Body of pancreas (tissue), 4 donors: Measurements from ENCODE around the gene BCO1. TPM values are rescaled to one million over a fixed set of nuclear protein-coding genes. Genes with fewer than 3 reads are reported as not detected.

Experiments
- ATAC-seq: fragments of 150-250 bp; one replicate; pipeline ENCODE4 v1.9.1; 2016
- DNase-seq, 4 donors: peaks; one replicate each; pipeline ENCODE4 v3.0.0-alpha.2; 2019
- H3K27ac ChIP-seq, 4 donors: fragments of 200-600 bp; sonication (generic); 1 replicate in 3 of 4; 2 replicates in 1 of 4; pipeline versions ENCODE4 v1.5.1 to v1.6.1; 2016 to 2019; ENCODE audit warnings: mild to moderate bottlenecking in 1 of 4, mixed read lengths in 1 of 4, moderate library complexity in 1 of 4
- H3K27me3 ChIP-seq, 2 donors: fragments of 200-600 bp; sonication (generic); one replicate each; pipeline ENCODE4 v1.6.0; 2016; ENCODE audit warnings: mild to moderate bottlenecking in 1 of 2
- H3K36me3 ChIP-seq, 2 donors: fragments of 200-600 bp; sonication (generic); replicated peaks in 1 of 2; 2 replicates each; pipeline ENCODE4 v1.5.1; 2016; ENCODE audit warnings: low read depth in 2 of 2; ENCODE audit not compliant: insufficient read depth in 1 of 2
- H3K4me1 ChIP-seq: fragments of 200-600 bp; sonication (generic); one replicate; pipeline ENCODE4 v1.6.0; 2016
- H3K4me3 ChIP-seq, 2 donors: fragments of 200-600 bp; sonication (generic); 1 replicate in 1 of 2; 2 replicates in 1 of 2; pipeline ENCODE4 v1.5.1; 2016 to 2019
- H3K9me3 ChIP-seq, 3 donors: fragments of 200-600 bp; sonication (generic); 1 replicate in 2 of 3; 2 replicates in 1 of 3; pipeline ENCODE4 v1.5.1; 2016
- POLR2A ChIP-seq, 3 donors: fragments of 450-650 bp; IDR thresholded peaks; one replicate each; pipeline ENCODE4 v1.6.1; 2016; ENCODE audit warnings: antibody characterized with exemption in 3 of 3, mild to moderate bottlenecking in 2 of 3
- WGBS, 2 donors: methylation state at CpG; one replicate each; pipeline ENCODE4 v1.1.5; 2017; 5-methylcytosine and 5-hydroxymethylcytosine counted together
- intact Hi-C: fragments of 100-400 bp; cut with DNase I; formaldehyde crosslinking; loops from one replicate; pipeline ENCODE4 v1.15.1; 2023
- total RNA-seq, 2 donors: library from RNA; depleted of rRNA; stranded (reverse); fragments of >200 nt; gene quantifications; one replicate each; pipeline ENCODE4 v1.1.0, GENCODE V29; 2016
- TF ChIP-seq, protein P1 (sequence below), 7 experiments: fragments of 450-650 bp in 4 of 7; fragments of 200-600 bp in 3 of 7; sonication (generic) in 3 of 7; IDR thresholded peaks; one replicate each; pipeline ENCODE4 v1.5.1; 2016 to 2019; ENCODE audit warnings: antibody characterized with exemption in 7 of 7

The BCO1 gene, protein sequence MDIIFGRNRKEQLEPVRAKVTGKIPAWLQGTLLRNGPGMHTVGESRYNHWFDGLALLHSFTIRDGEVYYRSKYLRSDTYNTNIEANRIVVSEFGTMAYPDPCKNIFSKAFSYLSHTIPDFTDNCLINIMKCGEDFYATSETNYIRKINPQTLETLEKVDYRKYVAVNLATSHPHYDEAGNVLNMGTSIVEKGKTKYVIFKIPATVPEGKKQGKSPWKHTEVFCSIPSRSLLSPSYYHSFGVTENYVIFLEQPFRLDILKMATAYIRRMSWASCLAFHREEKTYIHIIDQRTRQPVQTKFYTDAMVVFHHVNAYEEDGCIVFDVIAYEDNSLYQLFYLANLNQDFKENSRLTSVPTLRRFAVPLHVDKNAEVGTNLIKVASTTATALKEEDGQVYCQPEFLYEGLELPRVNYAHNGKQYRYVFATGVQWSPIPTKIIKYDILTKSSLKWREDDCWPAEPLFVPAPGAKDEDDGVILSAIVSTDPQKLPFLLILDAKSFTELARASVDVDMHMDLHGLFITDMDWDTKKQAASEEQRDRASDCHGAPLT
- total RNA-seq: not detected

DNA sequence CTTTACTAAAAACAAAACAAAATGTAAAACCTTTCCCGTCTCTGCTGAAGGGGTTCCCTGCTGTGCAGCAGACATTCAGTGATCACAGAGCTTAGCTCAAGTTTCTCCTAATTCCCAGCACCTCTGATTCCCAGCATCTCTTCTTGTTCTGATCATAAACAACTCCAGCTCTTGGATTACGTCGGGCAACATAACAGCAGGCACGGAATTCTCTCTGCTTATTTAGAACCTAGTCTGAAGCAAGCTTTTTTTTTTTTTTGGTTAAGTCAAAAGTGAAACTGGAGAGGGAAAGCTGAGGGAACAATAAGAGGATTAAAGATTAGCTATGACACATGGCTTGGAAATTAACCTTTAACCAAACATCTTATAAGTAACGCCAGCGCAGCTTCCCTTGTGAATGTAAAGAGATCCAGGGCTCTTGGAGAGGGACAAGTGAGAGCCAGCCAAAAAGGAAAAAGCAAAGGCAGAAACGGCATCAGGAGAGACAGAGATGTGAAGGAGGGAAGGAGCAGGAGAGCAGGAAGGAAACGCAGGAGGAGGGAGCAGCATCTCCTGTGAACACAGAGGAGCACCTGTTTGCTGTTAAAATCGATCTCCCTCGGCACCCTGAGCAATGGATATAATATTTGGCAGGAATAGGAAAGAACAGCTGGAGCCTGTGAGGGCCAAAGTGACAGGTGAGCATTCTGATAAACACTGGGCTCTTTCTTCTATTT is at the start of gene BCO1:
TSS of gene BCO1 (plus strand) at position 394 of the 716 bp plus-strand sequence. CDS start at position 614, 220 bp downstream.
- WGBS, 2 donors: 5 to 7% methylated on average over 10 of the region's 10 CpGs
- H3K4me3 ChIP-seq: no peak within 1 kb of the TSS
- no peaks in the 10 kb centered on the region for H3K27me3 ChIP-seq
- H3K36me3 ChIP-seq: no peaks in the 10 kb centered on the region
- DNase-seq: peak; percentile 54 to 84 (median 64)
- H3K4me1 ChIP-seq: peaks cover 20% of the 10 kb centered on the region
- H3K27ac ChIP-seq: peak within 1 kb of the TSS; percentile 40 to 89 (median 74)
- H3K9me3 ChIP-seq: no peaks in the 10 kb centered on the region
- intact Hi-C loops: no loop called here
- peak; percentile 90 for ATAC-seq
- peak in 1 of 3 donors; percentile 18 for TF ChIP-seq POLR2A (IDR thresholded peaks at IDR 0.05)
- TF ChIP-seq, protein P1, sequence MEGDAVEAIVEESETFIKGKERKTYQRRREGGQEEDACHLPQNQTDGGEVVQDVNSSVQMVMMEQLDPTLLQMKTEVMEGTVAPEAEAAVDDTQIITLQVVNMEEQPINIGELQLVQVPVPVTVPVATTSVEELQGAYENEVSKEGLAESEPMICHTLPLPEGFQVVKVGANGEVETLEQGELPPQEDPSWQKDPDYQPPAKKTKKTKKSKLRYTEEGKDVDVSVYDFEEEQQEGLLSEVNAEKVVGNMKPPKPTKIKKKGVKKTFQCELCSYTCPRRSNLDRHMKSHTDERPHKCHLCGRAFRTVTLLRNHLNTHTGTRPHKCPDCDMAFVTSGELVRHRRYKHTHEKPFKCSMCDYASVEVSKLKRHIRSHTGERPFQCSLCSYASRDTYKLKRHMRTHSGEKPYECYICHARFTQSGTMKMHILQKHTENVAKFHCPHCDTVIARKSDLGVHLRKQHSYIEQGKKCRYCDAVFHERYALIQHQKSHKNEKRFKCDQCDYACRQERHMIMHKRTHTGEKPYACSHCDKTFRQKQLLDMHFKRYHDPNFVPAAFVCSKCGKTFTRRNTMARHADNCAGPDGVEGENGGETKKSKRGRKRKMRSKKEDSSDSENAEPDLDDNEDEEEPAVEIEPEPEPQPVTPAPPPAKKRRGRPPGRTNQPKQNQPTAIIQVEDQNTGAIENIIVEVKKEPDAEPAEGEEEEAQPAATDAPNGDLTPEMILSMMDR (IDR thresholded peaks at IDR 0.05): no peak

DNA sequence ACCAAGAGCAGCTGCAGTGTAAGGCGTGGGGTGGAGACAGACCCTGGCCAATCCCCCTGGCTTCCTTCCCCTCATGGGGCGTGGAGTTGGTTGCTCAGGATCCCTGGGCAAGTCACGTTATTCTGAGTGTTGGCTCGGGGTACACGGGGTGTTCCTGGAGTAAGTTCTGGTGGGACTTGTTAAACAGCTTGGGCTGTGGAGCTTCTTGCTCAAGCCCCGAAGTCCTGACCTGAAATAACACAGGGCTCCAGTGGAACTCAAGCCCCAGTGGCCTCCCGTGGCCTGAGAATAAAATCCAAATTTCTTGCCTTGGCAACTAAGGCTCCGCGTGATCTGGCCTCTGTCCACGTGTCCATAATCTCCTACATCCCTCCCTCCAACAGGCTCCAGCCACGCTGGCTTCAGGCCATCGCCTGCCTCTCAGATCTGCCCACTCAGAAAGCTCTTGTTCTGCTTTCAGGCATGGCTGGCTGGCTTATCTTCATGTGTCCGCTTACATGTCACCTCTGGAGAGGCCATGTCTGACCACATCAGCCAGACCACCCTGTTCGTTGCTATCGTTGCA is 49.3 kb upstream of the BCO1 start:
- ATAC-seq (peak; percentile 81), DNase-seq (peak; percentile 61 to 67 (median 64))
- Histone ChIP-seq H3K4me1 (no peaks in the 10 kb centered on the region), H3K9me3 (no peaks in the 10 kb centered on the region), H3K27ac (no peak overlapping the region), H3K27me3 (no peaks in the 10 kb centered on the region), H3K36me3 (no peaks in the 10 kb centered on the region), H3K4me3 (no peak overlapping the region)
- no peak for TF ChIP-seq POLR2A (IDR thresholded peaks at IDR 0.05)
- WGBS, 2 donors: 48 to 54% methylated on average over 8 to 15 of the region's 15 CpGs
- intact Hi-C loops: no loop called here

DNA sequence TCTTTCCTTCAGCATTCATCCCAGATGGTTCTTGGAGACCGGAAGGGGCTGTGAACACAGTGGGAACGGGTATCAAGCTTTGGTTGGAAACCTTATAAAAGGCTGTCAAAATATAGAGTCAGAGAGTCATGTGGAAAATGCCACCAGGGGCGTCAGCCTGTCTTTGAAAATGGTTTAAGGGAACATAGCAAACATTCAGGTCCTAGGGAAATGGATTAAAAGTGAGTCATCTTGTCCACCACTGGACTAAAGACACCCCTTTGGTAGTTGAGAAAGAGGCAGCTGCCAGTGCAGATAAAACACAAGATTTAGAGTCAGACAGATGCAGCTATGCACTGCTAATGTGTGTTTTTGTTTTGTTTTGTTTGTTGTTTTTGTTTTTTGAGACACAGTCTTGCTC is 47.8 kb upstream of the BCO1 start:
- no peaks in the 10 kb centered on the region for H3K9me3 ChIP-seq
- no peak overlapping the region for H3K4me3 ChIP-seq
- no peak for TF ChIP-seq POLR2A (IDR thresholded peaks at IDR 0.05)
- TF ChIP-seq, protein P1 (IDR thresholded peaks at IDR 0.05): no peak
- DNase-seq (no peak), ATAC-seq (no peak)
- no peaks in the 10 kb centered on the region for H3K36me3 ChIP-seq
- no peaks in the 10 kb centered on the region for H3K27me3 ChIP-seq
- H3K4me1 ChIP-seq: no peaks in the 10 kb centered on the region
- no peak overlapping the region for H3K27ac ChIP-seq
- intact Hi-C loops: no loop called here
- 43 to 48% methylated on average over 3 of the region's 3 CpGs for WGBS, 2 donors

DNA sequence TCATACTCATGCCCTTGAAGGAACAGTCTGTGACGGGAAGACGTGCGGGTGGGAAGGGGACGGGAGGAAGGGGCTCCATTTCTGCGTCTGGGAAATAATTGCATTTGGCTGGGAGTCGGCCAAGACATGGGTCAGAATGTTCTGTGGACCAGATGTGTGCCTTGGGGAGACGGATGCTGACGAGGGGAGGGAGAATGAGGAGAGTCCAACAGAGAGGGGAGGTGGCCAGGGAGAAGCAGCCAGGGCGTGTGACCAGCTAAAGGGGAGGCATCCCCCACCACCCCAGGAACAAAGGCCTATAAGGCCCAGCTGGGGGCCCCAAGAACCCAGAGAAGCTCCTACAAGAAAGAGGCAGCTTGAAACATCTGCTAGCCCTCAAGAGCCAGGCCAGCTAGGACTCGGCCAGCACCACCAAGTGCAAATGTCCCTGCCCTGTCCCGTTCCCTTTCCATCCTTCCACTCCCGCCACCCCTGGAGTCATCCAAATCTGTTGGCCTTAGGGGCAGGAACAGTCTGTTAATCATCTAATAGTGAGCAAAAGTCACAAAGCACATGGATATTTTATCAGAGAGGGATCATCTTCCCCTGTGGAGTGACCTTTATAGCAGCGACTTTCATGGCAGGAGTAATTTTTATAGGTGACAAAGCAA is 42.5 kb upstream of the BCO1 start:
- H3K27ac ChIP-seq: no peak overlapping the region
- no peaks in the 10 kb centered on the region for H3K27me3 ChIP-seq
- no peaks in the 10 kb centered on the region for H3K4me1 ChIP-seq
- ATAC-seq: no peak
- TF ChIP-seq, protein P1 (IDR thresholded peaks at IDR 0.05): no peak
- no peak for TF ChIP-seq POLR2A (IDR thresholded peaks at IDR 0.05)
- H3K4me3 ChIP-seq: no peak overlapping the region
- no peak for DNase-seq
- 49 to 66% methylated on average over 13 of the region's 13 CpGs for WGBS, 2 donors
- intact Hi-C loops: no loop called here
- H3K36me3 ChIP-seq: no peaks in the 10 kb centered on the region
- no peaks in the 10 kb centered on the region for H3K9me3 ChIP-seq
